H1 (cell line): ENCODE data around the gene WDR37. TPM values are rescaled to one million over a fixed set of nuclear protein-coding genes. Genes with fewer than 3 reads are reported as not detected.

Experiments
- CTCF ChIA-PET: fragments of 300-600 bp; sonication (Branson Sonifier 250); formaldehyde crosslinking; loops from one replicate; lab custom pipeline; 2021; ENCODE audit not compliant: partially characterized antibody; lab: Charles Lee
- POLR2A ChIA-PET: fragments of 300-600 bp; sonication (Branson Sonifier 250); formaldehyde crosslinking; loops from one replicate; lab custom pipeline; 2021; ENCODE audit warnings: inconsistent platforms; ENCODE audit not compliant: partially characterized antibody; lab: Charles Lee
- DNase-seq, 2 experiments: peaks; one replicate each; pipeline versions ENCODE4 v3.0.0 to v3.0.0-alpha.2; 2010 to 2022; ENCODE audit warnings: low spot score in 2 of 2, low read depth in 1 of 2, mixed read lengths in 1 of 2
- FAIRE-seq: peaks from 2 replicates; lab custom pipeline; 2011; peaks lifted over from hg19 to GRCh38; lab: Jason Lieb, UNC
- H2AFZ ChIP-seq: 2 replicates; pipeline ENCODE4 v1.8.1; 2012; ENCODE audit warnings: low read length, inconsistent platforms
- H2AK5ac ChIP-seq: 2 replicates; pipeline ENCODE4 v1.6.1; 2013; ENCODE audit warnings: low read depth, low read length
- H2BK120ac ChIP-seq: replicated peaks from 2 replicates; pipeline ENCODE3; 2013; ENCODE audit warnings: low read depth, low read length, inconsistent platforms
- H2BK12ac ChIP-seq: 2 replicates; pipeline ENCODE4 v1.6.1; 2013; ENCODE audit warnings: low read depth, low read length
- H2BK15ac ChIP-seq: 2 replicates; pipeline ENCODE4 v1.6.1; 2013; ENCODE audit warnings: low read length
- H2BK20ac ChIP-seq: 2 replicates; pipeline ENCODE4 v1.6.1; 2013; ENCODE audit warnings: low read length
- H2BK5ac ChIP-seq: 2 replicates; pipeline ENCODE4 v1.6.1; 2013; ENCODE audit warnings: low read depth, low read length
- H3K14ac ChIP-seq: 2 replicates; pipeline ENCODE4 v1.6.1; 2013; ENCODE audit warnings: inconsistent platforms; ENCODE audit not compliant: insufficient read length
- H3K18ac ChIP-seq: 2 replicates; pipeline ENCODE4 v1.6.1; 2013; ENCODE audit warnings: low read length; ENCODE audit errors: extremely low read depth
- H3K23ac ChIP-seq: 2 replicates; pipeline ENCODE4 v1.6.1; 2013; ENCODE audit warnings: inconsistent platforms; ENCODE audit not compliant: insufficient read length
- H3K23me2 ChIP-seq: 2 replicates; pipeline ENCODE4 v1.6.1; 2013; ENCODE audit warnings: low read depth, low read length
- H3K27ac ChIP-seq: 2 replicates; pipeline ENCODE4 v1.6.1; 2011; ENCODE audit warnings: low read depth, low read length, inconsistent platforms
- H3K27me3 ChIP-seq, 4 experiments: replicated peaks in 1 of 4; 1 replicate in 1 of 4; 2 replicates in 3 of 4; pipeline versions ENCODE4 v1.6.1 to v1.8.1; 2011 to 2013; ENCODE audit warnings: low read length in 3 of 4, mild to moderate bottlenecking in 3 of 4, inconsistent platforms in 2 of 4, mixed read lengths in 2 of 4, moderate library complexity in 1 of 4; ENCODE audit not compliant: control insufficient read depth in 3 of 4, insufficient read depth in 3 of 4; ENCODE audit errors: extremely low read depth in 1 of 4
- H3K36me3 ChIP-seq, 4 experiments: 2 replicates each; pipeline versions ENCODE4 v1.6.1 to v1.8.1; 2011 to 2013; ENCODE audit warnings: mild to moderate bottlenecking in 4 of 4, low read length in 3 of 4, moderate library complexity in 2 of 4, control low read depth in 1 of 4, inconsistent platforms in 1 of 4; ENCODE audit not compliant: insufficient read depth in 4 of 4, control insufficient read depth in 2 of 4
- H3K4ac ChIP-seq: replicated peaks from 2 replicates; pipeline ENCODE3; 2013; ENCODE audit warnings: low read length, low read depth, mixed read lengths, inconsistent platforms; ENCODE audit not compliant: insufficient read length
- H3K4me1 ChIP-seq, 4 experiments: replicated peaks in 1 of 4; 1 replicate in 1 of 4; 2 replicates in 3 of 4; pipeline versions ENCODE4 v1.6.1 to v1.8.1; 2011 to 2013; ENCODE audit warnings: low read length in 3 of 4, inconsistent platforms in 2 of 4, mixed read lengths in 1 of 4; ENCODE audit not compliant: insufficient read depth in 4 of 4, control insufficient read depth in 3 of 4
- H3K4me2 ChIP-seq, 2 experiments: 2 replicates each; pipeline versions ENCODE4 v1.6.1 to v1.8.1; 2011 to 2013; ENCODE audit warnings: low read depth in 2 of 2, low read length in 2 of 2, control low read depth in 1 of 2, inconsistent platforms in 1 of 2, mild to moderate bottlenecking in 1 of 2; ENCODE audit not compliant: insufficient read depth in 1 of 2
- H3K4me3 ChIP-seq, 4 experiments: fragments of 200-600, 300-600 bp in 1 of 4; sonication (generic), shearing (Covaris generic), sonication (Bioruptor Twin) in 1 of 4; 2 replicates each; pipeline versions ENCODE4 v1.5.1 to v1.8.1; 2011 to 2016; ENCODE audit warnings: low read length in 4 of 4, low read depth in 3 of 4, control low read depth in 2 of 4, inconsistent platforms in 2 of 4, mild to moderate bottlenecking in 2 of 4, mixed read lengths in 1 of 4, moderate library complexity in 1 of 4; ENCODE audit not compliant: insufficient read depth in 2 of 4; ENCODE audit errors: extremely low read depth in 1 of 4
- H3K56ac ChIP-seq: replicated peaks from 2 replicates; pipeline ENCODE3; 2013; ENCODE audit warnings: low read depth, mild to moderate bottlenecking, mixed read lengths, low read length, inconsistent platforms; ENCODE audit not compliant: insufficient read length
- H3K79me1 ChIP-seq: 2 replicates; pipeline ENCODE4 v1.6.1; 2013; ENCODE audit warnings: low read depth, low read length, control low read depth
- H3K79me2 ChIP-seq, 2 experiments: 2 replicates each; pipeline versions ENCODE4 v1.6.1 to v1.8.1; 2012 to 2013; ENCODE audit warnings: low read length in 2 of 2, mild to moderate bottlenecking in 2 of 2, inconsistent platforms in 1 of 2; ENCODE audit not compliant: insufficient read depth in 2 of 2, control insufficient read depth in 1 of 2
- H3K9ac ChIP-seq, 4 experiments: replicated peaks in 1 of 4; 1 replicate in 1 of 4; 2 replicates in 3 of 4; pipeline versions ENCODE4 v1.6.1 to v1.8.1; 2011 to 2013; ENCODE audit warnings: low read depth in 3 of 4, low read length in 3 of 4, control low read depth in 2 of 4, mild to moderate bottlenecking in 2 of 4, moderate library complexity in 2 of 4, inconsistent platforms in 1 of 4; ENCODE audit errors: extremely low read depth in 1 of 4
- H3K9me3 ChIP-seq, 2 experiments: 2 replicates each; pipeline versions ENCODE4 v1.6.1 to v1.8.1; 2012 to 2013; ENCODE audit warnings: mild to moderate bottlenecking in 2 of 2, moderate library complexity in 2 of 2, control low read depth in 1 of 2, inconsistent platforms in 1 of 2, low read depth in 1 of 2, low read length in 1 of 2, mixed read lengths in 1 of 2; ENCODE audit not compliant: insufficient read depth in 2 of 2
- H4K20me1 ChIP-seq, 2 experiments: replicated peaks in 1 of 2; 2 replicates each; pipeline versions ENCODE3 to v1.8.1; 2011 to 2013; ENCODE audit warnings: inconsistent platforms in 2 of 2, low read length in 2 of 2, mild to moderate bottlenecking in 1 of 2; ENCODE audit not compliant: insufficient read depth in 2 of 2, control insufficient read depth in 1 of 2
- H4K5ac ChIP-seq: 2 replicates; pipeline ENCODE4 v1.6.1; 2013; ENCODE audit warnings: low read length, low read depth, mixed read lengths, inconsistent platforms; ENCODE audit not compliant: insufficient read length
- H4K8ac ChIP-seq: 2 replicates; pipeline ENCODE4 v1.8.0; 2013; ENCODE audit warnings: mild to moderate bottlenecking, moderate library complexity, low read length, inconsistent platforms; ENCODE audit not compliant: insufficient read depth; ENCODE audit errors: extremely low read depth
- H4K91ac ChIP-seq: replicated peaks from 2 replicates; pipeline ENCODE3; 2013; ENCODE audit warnings: low read length, mixed read lengths, inconsistent platforms; ENCODE audit not compliant: insufficient read length
- EP300 ChIP-seq, 2 experiments: IDR thresholded peaks; 1 replicate in 1 of 2; 2 replicates in 1 of 2; pipeline ENCODE4 v1.6.1; 2011 to 2012; ENCODE audit warnings: low read depth in 2 of 2, low read length in 2 of 2, mild to moderate bottlenecking in 2 of 2, borderline replicate concordance in 1 of 2, inconsistent platforms in 1 of 2, moderate library complexity in 1 of 2
- PHF8 ChIP-seq: fragments of 200-600 bp; sonication (generic); conservative IDR thresholded peaks from 2 replicates; pipeline ENCODE4 v1.7.1; 2012; ENCODE audit warnings: low read depth, mild to moderate bottlenecking, inconsistent platforms, low read length, moderate library complexity
- SIRT6 ChIP-seq: IDR thresholded peaks from one replicate; pipeline ENCODE4 v1.7.1; 2012; ENCODE audit warnings: low read length, inconsistent platforms
- SIX5 ChIP-seq: IDR thresholded peaks from 2 replicates; pipeline ENCODE4 v1.6.1; 2011; ENCODE audit warnings: mild to moderate bottlenecking, low read depth, low read length
- SRF ChIP-seq: IDR thresholded peaks from 2 replicates; pipeline ENCODE4 v1.6.1; 2011; ENCODE audit warnings: mild to moderate bottlenecking, low read depth, low read length, moderate library complexity
- TCF12 ChIP-seq: IDR thresholded peaks from 2 replicates; pipeline ENCODE4 v1.6.1; 2011; ENCODE audit warnings: low read depth, mild to moderate bottlenecking, low read length
- WGBS, 2 experiments: shearing (Covaris generic) in 1 of 2; methylation state at CpG; one replicate each; pipeline versions ENCODE4 v1.1.6 to v1.1.7; 2013 to 2015; ENCODE audit warnings: low lambda C conversion rate in 2 of 2, mixed read lengths in 2 of 2, inconsistent platforms in 1 of 2, low coverage in 1 of 2, missing lambda C conversion rate in 1 of 2; ENCODE audit not compliant: insufficient replicate concordance in 2 of 2, insufficient coverage in 1 of 2, insufficient read length in 1 of 2; ENCODE audit errors: extremely low coverage in 1 of 2, missing lambda C conversion rate in 1 of 2; 5-methylcytosine and 5-hydroxymethylcytosine counted together
- polyA plus RNA-seq, 7 experiments: library from polyadenylated mRNA; depleted of rRNA in 3 of 7; stranded (reverse) in 5 of 7; unstranded in 2 of 7; fragments of >200 nt in 5 of 7; fragments of 200-250 nt in 2 of 7; gene quantifications; 1 replicate in 5 of 7; 2 replicates in 1 of 7; 4 replicates in 1 of 7; pipeline versions ENCODE4 v1.2.1 to v1.2.3, GENCODE V29; 2011 to 2013; ENCODE audit warnings: missing spikeins in 2 of 7, mixed read lengths in 2 of 7
- total RNA-seq: library from RNA; stranded (reverse); fragmentation: NEBNext Ultra II Directional; extraction: Animal tissue kit (Norgen Biotek cat#: 25700); gene quantifications from 2 replicates; pipeline ENCODE4 v1.2.1, GENCODE V29; 2021

WDR37 gene
- total and polyA plus RNA-seq, 2 of the 8 experiments (the other 6 are each of a cell fraction or from before 2014, with no cell fraction given): 9.6 to 12.0 TPM

GRCh38 chr10:1007583-1007982 is 48.6 kb upstream of the WDR37 start:
- POLR2A ChIA-PET: no interaction called here
- no peak overlapping the region for H4K8ac ChIP-seq
- no peak for FAIRE-seq

More at GRCh38 chr10:1007583-1007982, 48.6 kb upstream of the WDR37 start:
- Histone ChIP-seq H3K56ac (no peak overlapping the region), H4K20me1 (peaks cover 10 to 20% of the 10 kb centered on the region in 2 experiments), H2BK12ac (no peak overlapping the region), H2AFZ (no peak overlapping the region), H3K9ac (no peak overlapping the region; a peak in 1 of 7 replicates), H3K23ac (no peak overlapping the region), H3K79me1 (peaks cover 6% of the 10 kb centered on the region), H3K4me2 (no peak overlapping the region), H3K36me3 (peaks cover 63 to 96% (median 83%) of the 10 kb centered on the region in 4 experiments), H3K4me1 (no peaks in the 10 kb centered on the region), H3K14ac (no peak overlapping the region), H3K4me3 (no peak overlapping the region), H3K79me2 (peaks cover 0 to 20% of the 10 kb centered on the region in 2 experiments; a peak in 3 of 4 replicates), H3K18ac (no peak overlapping the region), H2BK120ac (no peak overlapping the region), H3K27ac (no peak overlapping the region), H2AK5ac (no peak overlapping the region), H3K9me3 (no peaks in the 10 kb centered on the region), H3K4ac (no peak overlapping the region), H2BK5ac (no peak overlapping the region), H4K5ac (no peak overlapping the region), H4K91ac (no peak overlapping the region), H2BK15ac (no peak overlapping the region), H2BK20ac (no peak overlapping the region), H3K23me2 (no peaks in the 10 kb centered on the region), H3K27me3 (no peaks in the 10 kb centered on the region)
- no peak for TF ChIP-seq PHF8
- no peak for TF ChIP-seq TCF12
- no peak for TF ChIP-seq SIRT6
- TF ChIP-seq EP300 (IDR thresholded peaks at IDR 0.05; ENCODE audit: borderline replicate concordance in 1 of 2, low read depth in 2 of 2, low read length in 2 of 2): no peak
- no peak for TF ChIP-seq SIX5
- TF ChIP-seq SRF: no peak
- no peak for DNase-seq
- CTCF ChIA-PET: no interaction called here
- 93% methylated on average over 10 of the region's 10 CpGs; no CpG with 5 or more reads in 1 of the 2 experiments for WGBS, 2 experiments
